Measurements from ENCODE around the gene GP2. TPM values are rescaled to one million over a fixed set of nuclear protein-coding genes. Genes with fewer than 3 reads are reported as not detected.

Gene GP2
- total RNA-seq, 4 donors from 2014 or later: 0.31 TPM; not detected in 3

- Histone ChIP-seq H3K27ac (no peak overlapping the region), H3K4me3 (no peak overlapping the region), H3K4me1 (no peaks in the 10 kb centered on the region), H3K27me3 (peaks cover 5% of the 10 kb centered on the region), H3K36me3 (no peaks in the 10 kb centered on the region), H3K9me3 (no peaks in the 10 kb centered on the region)
- WGBS: 19% methylated on average over 16 of the region's 16 CpGs
- TF ChIP-seq, protein P1, sequence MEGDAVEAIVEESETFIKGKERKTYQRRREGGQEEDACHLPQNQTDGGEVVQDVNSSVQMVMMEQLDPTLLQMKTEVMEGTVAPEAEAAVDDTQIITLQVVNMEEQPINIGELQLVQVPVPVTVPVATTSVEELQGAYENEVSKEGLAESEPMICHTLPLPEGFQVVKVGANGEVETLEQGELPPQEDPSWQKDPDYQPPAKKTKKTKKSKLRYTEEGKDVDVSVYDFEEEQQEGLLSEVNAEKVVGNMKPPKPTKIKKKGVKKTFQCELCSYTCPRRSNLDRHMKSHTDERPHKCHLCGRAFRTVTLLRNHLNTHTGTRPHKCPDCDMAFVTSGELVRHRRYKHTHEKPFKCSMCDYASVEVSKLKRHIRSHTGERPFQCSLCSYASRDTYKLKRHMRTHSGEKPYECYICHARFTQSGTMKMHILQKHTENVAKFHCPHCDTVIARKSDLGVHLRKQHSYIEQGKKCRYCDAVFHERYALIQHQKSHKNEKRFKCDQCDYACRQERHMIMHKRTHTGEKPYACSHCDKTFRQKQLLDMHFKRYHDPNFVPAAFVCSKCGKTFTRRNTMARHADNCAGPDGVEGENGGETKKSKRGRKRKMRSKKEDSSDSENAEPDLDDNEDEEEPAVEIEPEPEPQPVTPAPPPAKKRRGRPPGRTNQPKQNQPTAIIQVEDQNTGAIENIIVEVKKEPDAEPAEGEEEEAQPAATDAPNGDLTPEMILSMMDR (IDR thresholded peaks at IDR 0.05): peak; percentile 19 to 63
- TF ChIP-seq POLR2AphosphoS5 (IDR thresholded peaks at IDR 0.05): no peak
- DNase-seq (ENCODE audit: low spot score in 2 of 2): no peak
Observed at GRCh38 chr16:20300312-20301097, 26.8 kb downstream of the GP2 start.

GRCh38 chr16:20298452-20298851 lies 28.9 kb downstream of the GP2 start:
- Histone ChIP-seq H3K27me3 (peaks cover 7% of the 10 kb centered on the region), H3K4me3 (no peak overlapping the region), H3K36me3 (no peaks in the 10 kb centered on the region), H3K9me3 (no peaks in the 10 kb centered on the region), H3K4me1 (no peaks in the 10 kb centered on the region), H3K27ac (no peak overlapping the region)
- no peak for DNase-seq (ENCODE audit: low spot score in 2 of 2)
- WGBS: 88% methylated on average over 5 of the region's 5 CpGs
- TF ChIP-seq, protein P1 (IDR thresholded peaks at IDR 0.05): no peak
- TF ChIP-seq EP300 (IDR thresholded peaks at IDR 0.05) (no peak), POLR2AphosphoS5 (IDR thresholded peaks at IDR 0.05) (no peak), POLR2A (IDR thresholded peaks at IDR 0.05) (no peak)

DNA sequence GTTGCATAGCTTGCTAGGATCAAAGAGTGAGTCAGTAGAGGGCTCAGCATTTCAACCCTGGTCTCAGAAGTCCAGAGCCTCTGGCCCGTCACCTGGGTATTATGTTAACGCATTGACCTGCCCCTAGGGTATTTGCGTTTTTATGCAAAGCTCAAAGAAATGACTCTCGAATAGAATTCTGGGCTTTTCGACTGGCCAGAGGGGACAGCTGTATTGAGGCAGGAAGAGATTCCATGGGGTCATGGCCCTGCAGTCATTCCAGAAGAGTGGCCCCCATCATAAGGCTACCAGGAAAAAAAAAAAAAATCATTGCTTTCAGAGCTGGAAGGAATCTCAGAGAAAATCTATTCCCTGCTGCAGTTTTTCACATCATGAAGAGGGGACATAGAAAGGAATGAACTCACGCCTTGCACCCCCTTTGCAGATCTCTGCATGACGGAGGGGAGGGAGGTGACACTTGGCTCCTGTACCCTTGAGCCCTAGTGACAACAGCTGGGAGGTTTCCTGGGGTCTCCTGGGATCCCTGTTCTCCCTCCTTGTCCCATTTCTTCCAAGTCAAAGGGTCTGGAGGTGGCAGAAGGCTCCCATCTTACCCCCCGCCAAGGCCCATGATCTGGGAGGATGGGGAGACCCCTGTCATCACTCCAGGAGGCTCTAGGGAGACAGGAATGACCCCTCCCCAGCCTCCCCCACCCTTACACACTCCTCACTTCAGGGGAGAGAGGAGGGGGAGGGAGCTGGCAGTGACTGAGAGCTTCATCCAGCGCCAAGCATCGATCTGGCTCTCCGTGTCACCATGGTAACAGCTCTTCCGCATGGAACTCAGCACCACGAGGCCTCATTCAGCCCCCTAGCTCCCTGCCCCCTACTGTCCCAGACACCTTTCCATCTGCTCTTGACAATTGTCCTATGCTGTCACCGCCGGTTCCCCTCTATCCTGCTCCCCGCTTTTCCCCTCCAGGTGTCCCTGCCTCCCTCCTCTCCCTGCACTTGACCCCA lies 35.8 kb downstream of the GP2 start:
- no peak overlapping the region for H3K4me3 ChIP-seq
- TF ChIP-seq POLR2AphosphoS5 (IDR thresholded peaks at IDR 0.05) (no peak), EP300 (IDR thresholded peaks at IDR 0.05) (no peak), POLR2A (IDR thresholded peaks at IDR 0.05) (no peak)
- TF ChIP-seq, protein P1 (IDR thresholded peaks at IDR 0.05): no peak
- 36% methylated on average over 14 of the region's 16 CpGs for WGBS

DNA sequence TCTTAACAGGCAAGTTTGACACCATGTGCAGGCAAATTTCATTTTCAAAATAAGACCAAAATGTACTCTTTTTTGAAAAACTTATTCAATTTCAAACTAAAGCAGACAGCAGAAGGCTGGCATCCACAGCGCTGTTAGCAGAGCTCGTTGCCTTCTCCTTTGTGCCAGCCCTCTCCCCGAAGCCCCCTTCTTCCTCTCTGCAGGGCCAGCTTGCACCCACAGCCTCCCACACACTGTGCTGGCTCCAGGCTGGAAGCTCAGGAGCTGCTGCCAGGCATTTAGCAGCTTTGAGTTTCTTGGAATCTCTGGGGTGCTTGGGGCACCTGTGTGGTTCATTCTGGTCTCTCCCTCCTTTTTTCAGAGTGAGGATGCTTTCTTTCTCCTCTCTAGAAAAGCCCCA lies 37.7 kb downstream of the GP2 start:
- 82% methylated on average over 3 of the region's 3 CpGs for WGBS
- H3K4me3 ChIP-seq: no peak overlapping the region
- H3K36me3 ChIP-seq: no peaks in the 10 kb centered on the region
- no peaks in the 10 kb centered on the region for H3K9me3 ChIP-seq
- H3K4me1 ChIP-seq: no peaks in the 10 kb centered on the region
- no peak overlapping the region for H3K27ac ChIP-seq
- TF ChIP-seq POLR2A (IDR thresholded peaks at IDR 0.05): no peak
- TF ChIP-seq, protein P1 (IDR thresholded peaks at IDR 0.05): no peak
- no peak for TF ChIP-seq POLR2AphosphoS5 (IDR thresholded peaks at IDR 0.05)
- TF ChIP-seq EP300 (IDR thresholded peaks at IDR 0.05): no peak
- H3K27me3 ChIP-seq: peaks cover 17% of the 10 kb centered on the region
- no peak for DNase-seq (ENCODE audit: low spot score in 2 of 2)

More for the DNA sequence above, 35.8 kb downstream of the GP2 start:
- peaks cover 20% of the 10 kb centered on the region for H3K27me3 ChIP-seq
- H3K9me3 ChIP-seq: no peaks in the 10 kb centered on the region
- H3K27ac ChIP-seq: no peak overlapping the region
- no peak for DNase-seq (ENCODE audit: low spot score in 2 of 2)
- H3K4me1 ChIP-seq: no peaks in the 10 kb centered on the region
- H3K36me3 ChIP-seq: no peaks in the 10 kb centered on the region
